ENCODE measurements around the gene EEF1E1.
"Not testable (repeated sequence)": the region's sequence is repeated elsewhere in the genome, so short reads cannot be mapped to it uniquely, and the experiment has no call there.

The EEF1E1 gene

GRCh38 chr6:8045769-8046168 is 56.6 kb downstream of the EEF1E1 start:
- DNase-seq (ENCODE audit: low spot score in 2 of 2); H3K27me3 Mint-ChIP-seq; H3K4me3 Mint-ChIP-seq; H3K9me3 Mint-ChIP-seq; H3K27ac Mint-ChIP-seq (ENCODE audit: low read depth); ATAC-seq (replicated peaks; ENCODE audit: extremely low read depth, poor library complexity, severe bottlenecking): not testable (repeated sequence)
- Mint-ChIP-seq H3K4me1 (peaks cover 15% of the 10 kb centered on the region), H3K36me3 (ENCODE audit: insufficient read depth) (peaks cover 13% of the 10 kb centered on the region)

- H3K9me3 Mint-ChIP-seq = peaks cover 7% of the 10 kb centered on the region
- ATAC-seq (replicated peaks; ENCODE audit: extremely low read depth, poor library complexity, severe bottlenecking) = no peak
- DNase-seq (ENCODE audit: low spot score in 2 of 2) = no peak
- H3K27ac Mint-ChIP-seq (ENCODE audit: low read depth) = no peak overlapping the region
- peaks cover 20% of the 10 kb centered on the region for H3K36me3 Mint-ChIP-seq (ENCODE audit: insufficient read depth)
- no peaks in the 10 kb centered on the region for H3K27me3 Mint-ChIP-seq
- H3K4me1 Mint-ChIP-seq = peaks cover 21% of the 10 kb centered on the region
- no peak overlapping the region for H3K4me3 Mint-ChIP-seq
Measured at GRCh38 chr6:8043221-8043620, 59.1 kb downstream of the EEF1E1 start.

DNA sequence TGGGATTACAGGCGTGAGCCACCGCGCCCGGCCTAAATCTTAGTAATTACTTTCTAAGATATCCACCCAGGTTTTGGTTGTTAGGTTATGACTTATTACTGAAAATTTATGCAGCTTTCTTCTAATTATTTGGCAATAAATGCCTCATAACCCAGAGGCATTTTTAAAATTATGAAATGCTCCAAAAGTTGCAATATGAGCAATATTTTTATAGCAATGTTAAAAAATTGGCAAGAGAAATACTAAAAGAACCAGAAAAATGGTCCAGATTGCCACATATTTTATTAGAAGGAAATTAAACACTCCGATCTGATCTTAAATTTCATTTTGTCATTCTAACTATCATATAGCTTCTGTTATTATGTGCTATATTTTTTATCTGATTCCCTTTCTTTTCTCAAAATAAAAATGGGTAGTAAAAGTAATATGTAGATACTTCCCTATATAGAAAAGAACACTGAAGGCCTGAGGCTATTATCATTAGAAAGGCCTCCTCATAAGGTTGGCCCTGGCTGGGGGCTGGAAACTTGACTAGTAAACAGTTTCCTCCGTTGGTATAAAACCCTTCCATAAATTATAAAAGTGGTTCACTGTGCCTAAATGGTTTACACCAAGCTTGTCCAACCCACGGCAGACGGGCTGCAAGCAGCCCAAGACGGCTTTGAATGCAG is 60.3 kb downstream of the EEF1E1 start:
- Mint-ChIP-seq H3K4me1 (peaks cover 33% of the 10 kb centered on the region), H3K4me3 (no peak overlapping the region), H3K36me3 (ENCODE audit: insufficient read depth) (peaks cover 20% of the 10 kb centered on the region), H3K9me3 (peaks cover 7% of the 10 kb centered on the region), H3K27me3 (no peaks in the 10 kb centered on the region), H3K27ac (ENCODE audit: low read depth) (no peak overlapping the region)
- ATAC-seq (replicated peaks; ENCODE audit: extremely low read depth, poor library complexity, severe bottlenecking) = no peak
- no peak for DNase-seq (ENCODE audit: low spot score in 2 of 2)

DNA sequence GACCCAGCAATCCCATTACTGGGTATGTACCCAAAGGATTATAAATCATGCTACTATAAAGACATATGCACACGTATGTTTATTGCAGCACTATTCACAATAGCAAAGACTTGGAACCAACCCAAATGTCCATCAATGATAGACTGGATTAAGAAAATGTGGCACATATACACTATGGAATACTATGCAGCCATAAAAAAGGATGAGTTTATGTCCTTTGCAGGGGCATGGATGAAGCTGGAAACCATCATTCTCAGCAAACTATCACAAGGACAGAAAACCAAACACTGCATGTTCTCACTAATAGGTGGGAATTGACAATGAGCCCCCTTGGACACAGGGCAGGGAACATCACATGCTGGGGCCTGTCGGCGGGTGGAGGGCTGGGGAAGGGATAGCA is 68.2 kb downstream of the EEF1E1 start:
- not testable (repeated sequence) for ATAC-seq (replicated peaks; ENCODE audit: extremely low read depth, poor library complexity, severe bottlenecking); H3K9me3 Mint-ChIP-seq; DNase-seq (ENCODE audit: low spot score in 2 of 2); H3K27me3 Mint-ChIP-seq; H3K36me3 Mint-ChIP-seq (ENCODE audit: insufficient read depth); H3K4me3 Mint-ChIP-seq; H3K27ac Mint-ChIP-seq (ENCODE audit: low read depth)
- H3K4me1 Mint-ChIP-seq = peaks cover 69% of the 10 kb centered on the region

GRCh38 chr6:8030920-8031319 is 71.4 kb downstream of the EEF1E1 start:
- peaks cover 6% of the 10 kb centered on the region for H3K9me3 Mint-ChIP-seq
- H3K4me3 Mint-ChIP-seq = no peak overlapping the region
- H3K27me3 Mint-ChIP-seq = no peaks in the 10 kb centered on the region
- H3K36me3 Mint-ChIP-seq (ENCODE audit: insufficient read depth) = peaks cover 10% of the 10 kb centered on the region
- DNase-seq (ENCODE audit: low spot score in 2 of 2) (no peak), ATAC-seq (replicated peaks; ENCODE audit: extremely low read depth, poor library complexity, severe bottlenecking) (no peak)
- H3K4me1 Mint-ChIP-seq = peaks cover 48% of the 10 kb centered on the region
- no peak overlapping the region for H3K27ac Mint-ChIP-seq (ENCODE audit: low read depth)
